ENCODE measurements around the gene RECQL5.

Gene RECQL5

GRCh38 chr17:75637551-75637950, 29.4 kb downstream of the RECQL5 start:
- in situ Hi-C loops (cut with MboI; ENCODE audit: low pct_unique_long_range_greater_than_20kb, low sequenced_read_pairs): no loop called here

DNA sequence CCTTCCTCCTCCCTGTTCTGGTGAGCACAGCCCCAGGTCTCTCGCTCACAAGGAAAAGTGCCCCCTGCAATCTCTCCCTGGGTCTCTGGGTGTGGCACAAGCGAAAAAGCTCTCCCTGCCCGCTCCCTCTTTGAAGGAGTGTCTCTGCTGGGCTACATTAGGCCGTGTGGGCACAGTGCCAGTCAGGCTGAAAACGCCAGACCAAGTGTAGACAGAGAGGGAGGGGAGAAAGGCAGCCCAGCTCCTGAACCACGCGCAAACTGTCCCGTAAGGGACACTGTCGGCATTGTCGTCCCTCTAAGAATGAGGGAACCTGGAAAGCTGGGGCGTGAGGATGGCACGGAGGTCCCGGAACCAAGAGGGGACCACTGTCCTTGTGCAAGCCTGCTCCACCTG, 29.8 kb downstream of the RECQL5 start:
- in situ Hi-C loops (cut with MboI; ENCODE audit: low pct_unique_long_range_greater_than_20kb, low sequenced_read_pairs): no loop called here
- no peak for DNase-seq

More at GRCh38 chr17:75637551-75637950, 29.4 kb downstream of the RECQL5 start:
- no peak for DNase-seq

- in situ Hi-C loops (cut with MboI; ENCODE audit: low pct_unique_long_range_greater_than_20kb, low sequenced_read_pairs): no loop called here
- no peak for DNase-seq
Observed at GRCh38 chr17:75636381-75637142, 30.4 kb downstream of the RECQL5 start.

- in situ Hi-C loops (cut with MboI; ENCODE audit: low pct_unique_long_range_greater_than_20kb, low sequenced_read_pairs): no loop called here
- DNase-seq: no peak
Observed at GRCh38 chr17:75635610-75636202, 31.2 kb downstream of the RECQL5 start.

- DNase-seq: no peak
- in situ Hi-C loops (cut with MboI; ENCODE audit: low pct_unique_long_range_greater_than_20kb, low sequenced_read_pairs): no loop called here
Observed at GRCh38 chr17:75634754-75635609, 32.0 kb downstream of the RECQL5 start.

DNA sequence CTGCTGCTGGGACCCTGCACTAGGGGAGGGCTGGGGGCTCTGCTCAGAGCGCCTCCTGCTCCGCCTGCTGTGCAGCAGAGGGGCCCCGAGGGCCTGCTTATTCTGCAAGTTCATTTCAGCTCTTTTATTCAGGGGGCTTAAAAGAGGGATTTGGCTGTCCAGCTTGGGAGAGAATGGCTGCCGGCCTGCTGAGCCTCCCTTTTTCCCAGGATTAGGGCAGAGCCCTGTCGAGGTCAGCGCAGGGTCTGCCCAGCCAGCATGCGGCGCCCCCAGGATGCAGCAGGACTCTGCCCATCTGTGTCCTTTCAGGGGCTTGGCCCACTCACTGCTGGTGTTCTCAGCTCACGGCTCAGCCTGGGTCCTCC, 32.6 kb downstream of the RECQL5 start:
- no peak for DNase-seq
- in situ Hi-C loops (cut with MboI; ENCODE audit: low pct_unique_long_range_greater_than_20kb, low sequenced_read_pairs): no loop called here

DNA sequence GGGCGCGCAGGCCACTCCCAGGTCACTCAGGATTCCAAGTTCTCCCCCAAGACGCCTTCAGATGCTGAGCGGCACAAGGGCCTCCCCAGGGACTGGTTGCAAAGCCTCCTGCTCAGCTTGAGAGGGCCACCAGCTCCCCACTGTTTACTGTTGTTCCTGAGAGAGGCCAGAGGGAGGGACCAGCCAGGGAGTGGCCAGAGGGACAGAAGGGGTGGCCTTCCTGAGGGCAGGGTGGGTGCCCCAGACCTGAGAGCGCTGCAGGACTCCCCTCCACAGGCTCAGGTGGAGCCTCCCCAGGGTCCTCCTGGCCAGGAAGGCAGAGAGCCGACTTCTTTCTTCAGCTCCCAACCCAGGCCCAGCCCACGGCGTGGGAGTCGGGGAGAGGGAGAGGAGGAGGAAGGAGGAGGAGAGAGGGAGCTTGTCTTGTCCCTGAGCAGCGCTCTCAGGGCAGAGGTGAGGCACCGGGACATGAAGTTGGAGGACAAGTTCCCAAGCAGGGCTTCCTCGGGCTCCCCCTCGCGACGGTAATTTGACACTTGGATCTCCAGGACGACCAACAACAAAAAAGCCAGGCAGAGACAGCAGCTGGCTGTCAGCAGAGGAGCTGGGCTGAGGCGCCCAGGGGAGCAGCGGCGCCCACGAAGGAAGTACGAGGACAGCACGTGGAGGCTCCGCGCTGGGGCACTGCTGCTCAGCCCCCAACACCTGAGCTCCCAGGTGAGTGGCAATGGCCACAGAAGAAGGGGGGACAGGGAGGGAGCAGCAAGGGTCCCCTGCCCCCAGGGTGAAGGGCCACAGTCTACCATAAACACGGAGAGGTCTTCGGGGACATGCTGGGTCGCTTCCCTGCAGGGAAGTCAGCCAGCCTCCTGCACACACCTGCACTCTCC, 33.2 kb downstream of the RECQL5 start:
- in situ Hi-C loops (cut with MboI; ENCODE audit: low pct_unique_long_range_greater_than_20kb, low sequenced_read_pairs): no loop called here
- DNase-seq: peak; percentile 94

DNA sequence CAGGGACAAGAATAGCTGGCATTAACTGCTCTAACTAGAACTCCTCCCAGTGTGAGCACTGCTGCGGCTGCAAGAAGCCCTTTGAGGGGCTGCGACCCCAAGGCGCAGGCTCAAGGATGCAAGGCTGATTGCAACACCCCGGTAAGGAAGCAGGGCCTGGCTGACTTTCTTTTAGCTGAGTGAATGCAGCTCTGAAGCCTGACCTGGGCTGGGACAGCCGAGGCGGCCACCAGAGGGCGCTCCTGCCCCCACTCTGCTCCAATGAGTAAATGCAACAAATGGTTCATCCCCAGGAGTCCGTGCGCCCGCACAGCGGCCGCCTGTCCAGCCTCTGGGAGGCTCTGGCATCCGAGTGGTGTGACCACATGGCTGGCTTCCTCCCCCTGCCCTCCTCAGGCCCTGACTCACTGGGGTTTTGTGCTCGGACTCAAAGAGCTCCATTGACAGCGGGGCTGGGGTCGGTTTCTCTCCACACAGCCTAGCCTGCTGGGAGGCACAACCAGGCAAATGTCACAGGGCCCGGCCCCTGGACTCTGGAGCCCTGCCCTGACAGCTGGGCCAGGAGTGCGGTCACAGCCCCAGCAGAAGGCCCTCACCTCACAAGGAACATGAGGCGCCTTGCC, 34.0 kb downstream of the RECQL5 start, which contains the start of gene SMIM5:
TSS of gene SMIM5 (plus strand) at position 572 of the 623 bp plus-strand sequence. CDS start 6,768 bp downstream, outside the sequence.
- peak; percentile 89 for DNase-seq

GRCh38 chr17:75632428-75632827, 34.5 kb downstream of the RECQL5 start:
- in situ Hi-C loops (cut with MboI; ENCODE audit: low pct_unique_long_range_greater_than_20kb, low sequenced_read_pairs): no loop called here
- DNase-seq: no peak

More for the DNA sequence above, 34.0 kb downstream of the RECQL5 start, which contains the start of gene SMIM5:
- in situ Hi-C loops (cut with MboI; ENCODE audit: low pct_unique_long_range_greater_than_20kb, low sequenced_read_pairs): no loop called here

GRCh38 chr17:75631353-75631752, 35.6 kb downstream of the RECQL5 start:
- in situ Hi-C loops (cut with MboI; ENCODE audit: low pct_unique_long_range_greater_than_20kb, low sequenced_read_pairs): no loop called here

GRCh38 chr17:75630071-75630917, 36.7 kb downstream of the RECQL5 start:
- in situ Hi-C loops (cut with MboI; ENCODE audit: low pct_unique_long_range_greater_than_20kb, low sequenced_read_pairs): no loop called here
- no peak for DNase-seq

More at GRCh38 chr17:75631353-75631752, 35.6 kb downstream of the RECQL5 start:
- DNase-seq: no peak

DNA sequence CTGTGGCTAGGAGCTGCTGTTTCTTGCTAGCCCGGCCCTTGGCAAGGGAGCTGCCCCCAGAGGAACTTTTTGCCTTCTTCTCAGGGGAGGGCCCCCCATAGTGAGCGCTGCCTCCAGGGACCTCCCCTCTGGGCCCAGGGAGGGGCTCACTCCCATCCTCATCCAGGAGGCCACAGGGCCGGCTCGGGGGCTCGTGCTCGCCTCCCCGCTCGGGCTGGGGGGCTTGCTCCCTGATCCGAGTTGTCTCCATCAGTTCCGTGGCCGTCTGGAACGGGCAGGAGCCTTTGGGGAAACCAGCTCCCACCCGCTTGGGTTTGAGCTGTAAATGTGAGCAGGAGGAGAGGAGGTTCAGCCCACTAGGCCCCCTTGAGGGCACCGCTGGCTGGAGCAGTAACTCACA, 37.8 kb downstream of the RECQL5 start:
- in situ Hi-C loops (cut with MboI; ENCODE audit: low pct_unique_long_range_greater_than_20kb, low sequenced_read_pairs): loop anchor here (10.0 kb wide), 1 partner anchor 116 kb away; no protein-coding TSS in a partner anchor
- DNase-seq: no peak

- DNase-seq: no peak
- in situ Hi-C loops (cut with MboI; ENCODE audit: low pct_unique_long_range_greater_than_20kb, low sequenced_read_pairs): loop anchor here (10.0 kb wide), 1 partner anchor 116 kb away; no protein-coding TSS in a partner anchor
Observed at GRCh38 chr17:75628425-75628824, 38.5 kb downstream of the RECQL5 start.

GRCh38 chr17:75627094-75627493, 39.9 kb downstream of the RECQL5 start:
- in situ Hi-C loops (cut with MboI; ENCODE audit: low pct_unique_long_range_greater_than_20kb, low sequenced_read_pairs): loop anchor here (10.0 kb wide), 1 partner anchor 118 kb away; no protein-coding TSS in a partner anchor
- no peak for DNase-seq

DNA sequence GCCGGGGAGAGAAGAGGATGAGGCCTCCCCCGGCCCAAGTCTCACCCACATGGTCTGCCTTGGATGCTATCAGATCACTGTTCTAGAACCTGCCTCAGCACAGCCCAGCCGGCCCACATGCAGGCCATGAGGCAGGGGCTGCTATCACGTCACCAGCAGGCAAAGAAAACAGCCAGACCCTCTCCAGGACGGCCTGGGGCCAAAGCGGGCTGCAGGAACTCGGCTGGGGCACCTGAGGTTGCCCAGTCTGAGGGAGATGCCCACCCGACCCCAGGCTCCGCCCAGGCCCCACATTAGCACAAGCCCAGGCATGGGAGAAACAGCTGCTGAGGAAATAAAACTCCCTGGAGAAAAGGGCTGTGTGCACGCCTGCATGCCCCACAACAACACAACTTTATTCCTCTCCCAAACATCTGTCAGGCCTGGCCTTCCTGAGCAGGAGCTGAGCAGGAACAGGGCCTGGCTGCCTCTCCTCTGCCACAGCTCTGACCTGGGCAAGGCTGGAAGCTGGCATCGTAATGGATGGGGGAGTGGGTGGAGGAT, 40.4 kb downstream of the RECQL5 start:
- no peak for DNase-seq
- in situ Hi-C loops (cut with MboI; ENCODE audit: low pct_unique_long_range_greater_than_20kb, low sequenced_read_pairs): loop anchor here (10.0 kb wide), 1 partner anchor 118 kb away; no protein-coding TSS in a partner anchor

DNA sequence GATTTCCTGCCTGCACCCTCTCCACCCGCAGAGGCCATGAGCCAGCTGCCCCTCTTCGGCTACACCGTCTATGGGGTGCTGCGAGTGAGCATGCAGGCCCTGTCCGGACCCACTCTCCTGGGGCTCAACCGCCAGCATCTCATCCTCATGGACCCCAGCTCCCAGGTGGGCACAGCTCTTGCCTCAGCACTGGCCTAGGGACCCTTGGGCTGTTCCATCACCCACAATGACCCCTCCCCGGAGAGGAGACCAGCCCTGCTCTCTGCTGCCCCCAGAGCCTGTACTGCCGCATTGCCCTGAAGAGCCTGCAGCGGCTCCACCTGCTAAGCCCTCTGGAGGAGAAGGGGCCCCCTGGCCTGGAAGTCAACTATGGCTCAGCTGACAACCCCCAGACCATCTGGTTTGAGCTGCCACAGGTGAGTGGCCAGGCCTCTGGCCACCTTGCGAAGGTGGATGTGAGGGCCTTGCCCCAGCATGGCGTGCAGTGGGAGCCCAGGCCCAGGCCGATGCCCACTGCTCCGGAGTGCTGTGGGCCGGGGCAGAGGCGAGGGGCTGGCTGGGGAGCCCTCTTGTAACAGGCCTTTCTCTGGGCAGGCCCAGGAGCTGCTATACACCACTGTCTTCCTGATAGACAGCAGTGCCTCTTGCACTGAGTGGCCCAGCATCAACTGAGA, 41.0 kb downstream of the RECQL5 start:
- peak; percentile 32 for DNase-seq
- in situ Hi-C loops (cut with MboI; ENCODE audit: low pct_unique_long_range_greater_than_20kb, low sequenced_read_pairs): loop anchor here (10.0 kb wide), 1 partner anchor 119 kb away; no protein-coding TSS in a partner anchor

Data from KBM-7 (cell line).